NB4 (cell line): ENCODE measurements around the gene PROZ.
A peak's percentile ranks its signal among the peaks of the same experiment; 100 is the strongest.

Experiments
- DNase-seq: peaks from one replicate; pipeline ENCODE4 v3.0.0; 2010; ENCODE audit warnings: low read depth
- H3K4me3 ChIP-seq: one replicate; pipeline ENCODE4 v1.5.1; 2011; ENCODE audit warnings: mild to moderate bottlenecking, low read depth, low read length, moderate library complexity
- MYC ChIP-seq: IDR thresholded peaks from 2 replicates; pipeline ENCODE4 v1.6.1; 2011; ENCODE audit warnings: low read depth, low read length
- POLR2A ChIP-seq: IDR thresholded peaks from 2 replicates; pipeline ENCODE4 v1.6.1; 2011; ENCODE audit warnings: mild to moderate bottlenecking; ENCODE audit not compliant: insufficient read length; ENCODE audit errors: extremely low read depth
- TF ChIP-seq, protein P1 (sequence below): IDR thresholded peaks from 2 replicates; pipeline ENCODE4 v1.6.1; 2011; ENCODE audit warnings: low read depth, low read length
- TF ChIP-seq, protein P2 (sequence below): IDR thresholded peaks from one replicate; pipeline ENCODE4 v1.5.1; 2012; ENCODE audit warnings: low read depth, low read length

PROZ gene

DNA sequence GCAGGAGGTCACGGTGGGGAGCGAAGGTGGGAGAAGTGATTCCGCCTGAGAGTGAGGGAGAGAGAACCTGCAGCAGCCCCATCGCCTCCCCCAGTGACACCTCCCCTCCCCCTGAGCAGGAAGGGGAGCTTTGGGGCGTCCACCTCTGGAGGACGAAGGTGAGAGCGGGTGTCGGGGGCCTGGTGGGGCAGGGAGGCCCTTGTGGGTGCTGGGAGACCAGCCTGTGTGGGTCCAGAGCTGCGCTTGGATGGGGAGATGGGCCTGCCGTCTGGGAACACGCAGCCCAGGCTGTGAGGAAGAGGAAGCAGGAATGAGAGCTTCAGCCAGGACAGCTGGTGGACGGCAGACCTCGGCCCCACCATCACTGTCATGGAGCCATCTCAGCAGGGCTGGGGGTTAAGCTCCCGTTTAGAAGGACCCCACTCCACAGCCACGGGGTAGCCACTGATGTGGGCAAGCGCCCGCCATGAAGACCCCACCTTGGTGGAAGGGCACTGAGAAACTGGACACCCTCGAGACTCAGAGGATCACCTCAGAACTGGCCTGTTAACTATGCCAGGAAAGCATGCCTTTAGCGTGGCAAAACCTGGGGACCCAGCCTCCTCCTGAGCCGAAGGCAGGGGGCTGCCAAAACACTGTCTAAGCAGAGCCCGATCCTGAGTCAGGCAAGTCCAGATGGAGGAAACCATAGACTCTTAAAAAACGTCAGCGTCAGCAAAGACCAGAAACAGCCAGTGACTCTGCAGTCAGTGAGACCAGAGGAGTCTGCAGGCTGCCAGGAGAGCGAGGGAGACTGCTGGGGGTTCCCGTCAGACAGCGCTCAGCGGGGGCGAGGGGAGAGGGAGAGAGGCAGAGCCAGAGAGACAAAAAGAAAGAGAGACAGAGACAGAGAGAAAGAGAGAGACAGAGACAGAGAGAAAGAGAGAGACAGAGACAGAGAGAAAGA lies 6.4 kb upstream of the PROZ start:
- TF ChIP-seq, protein P1, sequence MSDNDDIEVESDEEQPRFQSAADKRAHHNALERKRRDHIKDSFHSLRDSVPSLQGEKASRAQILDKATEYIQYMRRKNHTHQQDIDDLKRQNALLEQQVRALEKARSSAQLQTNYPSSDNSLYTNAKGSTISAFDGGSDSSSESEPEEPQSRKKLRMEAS, result no peak
- TF ChIP-seq MYC, result no peak
- TF ChIP-seq, protein P2, sequence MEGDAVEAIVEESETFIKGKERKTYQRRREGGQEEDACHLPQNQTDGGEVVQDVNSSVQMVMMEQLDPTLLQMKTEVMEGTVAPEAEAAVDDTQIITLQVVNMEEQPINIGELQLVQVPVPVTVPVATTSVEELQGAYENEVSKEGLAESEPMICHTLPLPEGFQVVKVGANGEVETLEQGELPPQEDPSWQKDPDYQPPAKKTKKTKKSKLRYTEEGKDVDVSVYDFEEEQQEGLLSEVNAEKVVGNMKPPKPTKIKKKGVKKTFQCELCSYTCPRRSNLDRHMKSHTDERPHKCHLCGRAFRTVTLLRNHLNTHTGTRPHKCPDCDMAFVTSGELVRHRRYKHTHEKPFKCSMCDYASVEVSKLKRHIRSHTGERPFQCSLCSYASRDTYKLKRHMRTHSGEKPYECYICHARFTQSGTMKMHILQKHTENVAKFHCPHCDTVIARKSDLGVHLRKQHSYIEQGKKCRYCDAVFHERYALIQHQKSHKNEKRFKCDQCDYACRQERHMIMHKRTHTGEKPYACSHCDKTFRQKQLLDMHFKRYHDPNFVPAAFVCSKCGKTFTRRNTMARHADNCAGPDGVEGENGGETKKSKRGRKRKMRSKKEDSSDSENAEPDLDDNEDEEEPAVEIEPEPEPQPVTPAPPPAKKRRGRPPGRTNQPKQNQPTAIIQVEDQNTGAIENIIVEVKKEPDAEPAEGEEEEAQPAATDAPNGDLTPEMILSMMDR, result no peak

DNA sequence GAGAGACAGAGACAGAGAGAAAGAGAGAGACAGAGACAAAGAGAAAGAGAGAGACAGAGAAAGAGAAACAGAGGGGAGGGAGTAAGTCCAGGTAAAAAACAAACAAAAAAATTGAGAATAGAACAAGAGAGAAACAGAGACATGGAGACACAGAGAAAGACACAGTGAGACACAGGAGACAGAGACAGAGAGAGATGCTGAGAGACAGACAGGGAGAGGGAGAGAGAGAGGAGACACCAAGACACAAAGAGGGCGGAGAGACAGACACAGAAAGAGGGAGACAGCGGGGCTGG lies 5.8 kb upstream of the PROZ start:
- no peak for DNase-seq
- no peak overlapping the region for H3K4me3 ChIP-seq
- TF ChIP-seq POLR2A (no peak), MYC (no peak)
- TF ChIP-seq, protein P2, result no peak
- TF ChIP-seq, protein P1, result no peak

More for the DNA sequence above, 6.4 kb upstream of the PROZ start:
- DNase-seq, result no peak
- H3K4me3 ChIP-seq, result no peak overlapping the region

DNA sequence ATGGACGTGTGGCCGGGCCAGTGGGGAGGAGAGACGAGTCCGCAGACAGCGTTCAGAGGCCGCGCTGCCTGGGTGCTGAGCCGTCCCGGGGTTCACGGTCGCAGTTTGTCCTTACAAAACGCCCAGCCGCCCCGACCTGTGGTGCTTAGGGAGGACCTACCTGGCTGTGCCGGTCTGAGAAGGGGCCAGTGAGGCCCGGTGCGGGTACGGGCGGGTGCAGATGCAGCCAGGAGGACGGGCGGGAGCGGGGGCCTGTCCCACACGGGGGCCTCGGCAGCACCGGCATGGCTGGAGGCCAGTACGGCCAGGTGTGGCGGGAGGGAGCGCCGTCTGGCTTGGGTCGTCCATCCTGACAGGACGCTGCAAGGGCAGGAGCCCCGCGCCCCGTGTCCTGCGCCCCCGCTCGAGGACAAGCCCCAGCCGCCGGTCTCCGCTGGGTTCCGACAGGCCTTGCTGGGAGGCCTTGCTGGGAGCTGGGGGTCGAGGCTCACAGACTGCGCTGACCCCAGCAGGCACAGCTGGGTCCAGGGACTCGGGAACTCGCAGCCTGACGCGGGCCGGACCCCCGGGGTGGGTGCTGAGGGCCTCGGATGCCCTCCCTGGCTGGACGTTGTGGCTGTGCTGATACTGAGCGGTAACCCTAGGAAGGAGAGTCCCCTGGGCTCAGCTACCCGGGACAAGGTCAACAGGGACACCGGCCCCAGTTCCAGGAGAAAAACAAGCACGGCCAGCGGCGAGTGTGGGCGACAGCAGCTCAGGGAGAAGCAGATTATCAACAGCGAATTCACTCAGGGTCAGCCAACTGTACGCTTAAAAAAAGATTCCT lies 5.3 kb upstream of the PROZ start:
- peak overlapping the region; percentile 1 for H3K4me3 ChIP-seq
- no peak for TF ChIP-seq MYC
- TF ChIP-seq, protein P1, result no peak
- DNase-seq, result peak; percentile 23

DNA sequence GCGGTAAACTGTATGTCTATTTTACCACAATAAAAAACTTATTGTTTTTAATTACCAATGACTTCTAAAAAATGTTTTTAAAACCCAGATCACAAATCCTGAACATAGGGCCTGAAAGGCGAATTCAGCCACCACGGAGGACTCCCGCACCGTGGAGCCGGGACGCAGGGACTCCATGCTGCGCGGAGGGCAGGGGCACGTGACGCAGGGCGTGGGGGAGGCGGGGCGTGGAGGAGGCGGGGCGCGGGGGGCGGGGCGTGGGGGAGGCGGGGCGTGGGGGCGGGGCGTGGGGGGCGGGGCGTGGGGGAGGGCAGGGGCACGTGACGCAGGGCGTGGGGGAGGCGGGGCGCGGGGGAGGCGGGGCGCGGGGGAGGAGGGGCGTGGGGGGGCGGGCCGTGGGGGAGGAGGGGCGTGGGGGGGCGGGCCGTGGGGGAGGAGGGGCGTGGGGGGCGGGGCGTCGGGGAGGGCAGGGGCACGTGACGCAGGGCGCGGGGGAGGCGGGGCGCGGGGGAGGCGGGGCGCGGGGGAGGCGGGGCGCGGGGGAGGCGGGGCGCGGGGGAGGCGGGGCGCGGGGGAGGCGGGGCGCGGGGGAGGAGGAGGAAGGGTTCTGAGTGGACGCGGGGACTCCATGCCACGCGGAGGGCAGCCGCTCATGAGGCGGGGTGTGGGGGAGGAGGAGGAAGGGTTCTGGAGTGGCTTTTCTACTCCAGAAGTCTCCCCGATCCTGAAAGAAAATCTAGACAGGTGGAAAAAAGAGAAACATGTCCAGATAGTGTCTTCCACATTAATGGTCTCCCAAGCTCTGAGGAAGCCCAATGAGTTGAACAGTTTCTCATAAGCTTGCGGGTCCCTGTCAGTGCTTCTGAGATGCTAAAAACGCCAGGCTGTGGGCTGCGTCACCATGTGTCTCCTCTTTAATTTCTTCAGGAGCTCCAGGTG lies 4.4 kb upstream of the PROZ start:
- TF ChIP-seq POLR2A (peak; percentile 36), MYC (peak; percentile 63)
- TF ChIP-seq, protein P1, result peak; percentile 72
- TF ChIP-seq, protein P2, result no peak
- peak overlapping the region; percentile 47 for H3K4me3 ChIP-seq
- DNase-seq, result peak; percentile 67

DNA sequence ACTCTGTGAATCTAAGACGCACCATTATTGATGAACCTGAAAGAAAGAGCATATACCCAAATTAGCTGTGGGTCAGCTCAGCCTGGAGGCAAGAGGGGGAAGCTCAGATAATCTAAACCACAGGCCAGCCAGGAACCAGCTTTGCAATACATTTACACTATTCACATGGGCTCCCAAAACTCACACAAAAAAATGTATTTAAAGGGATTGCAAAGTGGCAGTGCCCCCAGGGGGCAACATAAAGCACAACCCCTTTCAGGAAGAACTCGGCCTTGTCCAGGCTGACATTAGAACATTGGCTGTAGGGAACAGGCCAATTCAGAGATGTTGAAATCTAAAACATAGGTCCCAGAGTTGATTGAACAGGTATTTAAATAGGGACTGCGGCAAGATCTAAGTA lies 3.2 kb upstream of the PROZ start:
- TF ChIP-seq MYC (no peak), POLR2A (no peak)
- TF ChIP-seq, protein P1, result no peak
- TF ChIP-seq, protein P2, result no peak
- peak; percentile 42 for DNase-seq
- no peak overlapping the region for H3K4me3 ChIP-seq
